ENCODE results near the gene MS4A18. TPM values are rescaled to one million over a fixed set of nuclear protein-coding genes. Genes with fewer than 3 reads are reported as not detected.
"Not testable (repeated sequence)": the region's sequence is repeated elsewhere in the genome, so short reads cannot be mapped to it uniquely, and the experiment has no call there.

MS4A18 gene
- not detected for total RNA-seq

GRCh38 chr11:60724420-60724819, at the start of gene MS4A18:
Gene MS4A18, plus strand, starts transcription at chr11:60724720.
- H3K27me3 ChIP-seq (ENCODE audit: control insufficient read depth in 3 of 3, insufficient read depth in 3 of 3, low read length in 3 of 3): peaks cover 0 to 5% (median 0%) of the 10 kb centered on the region in 3 donors
- H3K9ac ChIP-seq (ENCODE audit: low read depth in 1 of 3, low read length in 3 of 3): no peak within 1 kb of the TSS
- H3K36me3 ChIP-seq (ENCODE audit: control insufficient read depth in 3 of 3, insufficient read depth in 3 of 3, low read length in 3 of 3): no peaks in the 10 kb centered on the region
- H3K4me3 ChIP-seq (ENCODE audit: low read length in 3 of 3): no peak within 1 kb of the TSS
- H3K9me3 ChIP-seq (ENCODE audit: control insufficient read depth in 3 of 3, low read length in 3 of 3): no peaks in the 10 kb centered on the region
- H3K4me1 ChIP-seq (ENCODE audit: control insufficient read depth in 3 of 3, insufficient read depth in 3 of 3, low read length in 3 of 3): no peaks in the 10 kb centered on the region
- no peak within 1 kb of the TSS for H3K27ac ChIP-seq (ENCODE audit: low read depth, low read length)

DNA sequence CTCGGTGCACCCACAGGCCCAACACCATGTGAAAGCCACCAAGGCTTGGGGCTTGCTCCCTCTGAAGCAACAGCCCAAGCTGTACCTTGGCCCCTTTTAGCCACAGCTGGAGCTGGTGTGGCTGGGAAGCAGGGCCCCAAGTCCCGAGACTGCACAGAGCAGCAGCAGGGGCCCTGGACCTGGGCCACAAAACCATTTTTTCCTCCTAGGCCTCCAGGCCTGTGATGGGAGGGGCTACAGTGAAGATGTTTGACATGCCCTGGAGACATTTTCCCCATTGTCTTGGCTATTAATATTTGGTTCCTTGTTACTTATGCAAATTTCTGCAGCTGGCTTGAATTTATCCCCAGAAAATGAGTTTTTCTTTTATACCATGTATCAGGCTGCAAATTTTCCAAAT, 46.3 kb upstream of the MS4A18 start:
- H3K9me3 ChIP-seq (ENCODE audit: control insufficient read depth in 3 of 3, low read length in 3 of 3); H3K9ac ChIP-seq (ENCODE audit: low read depth in 1 of 3, low read length in 3 of 3): not testable (repeated sequence)

DNA sequence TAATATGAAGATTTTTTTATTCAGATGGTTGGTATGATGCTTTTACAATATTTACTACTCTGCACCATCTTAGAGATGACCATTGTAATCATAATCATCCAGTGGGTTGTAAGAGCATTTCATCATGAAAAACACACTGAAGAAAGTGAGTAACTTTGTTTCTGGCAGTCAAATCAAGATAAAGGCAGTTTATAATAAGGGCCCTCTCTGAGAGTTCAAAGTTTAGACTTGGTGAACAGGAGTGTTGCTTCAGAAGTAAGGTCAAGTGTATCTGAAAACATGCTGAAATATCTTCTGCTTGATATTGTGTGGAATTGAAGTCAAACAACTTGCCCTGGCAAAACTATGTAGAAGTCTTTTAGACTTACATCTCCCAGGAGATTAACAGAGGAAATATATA, 44.6 kb upstream of the MS4A18 start:
- Histone ChIP-seq H3K4me3 (ENCODE audit: low read length in 3 of 3) (no peak overlapping the region), H3K27me3 (ENCODE audit: control insufficient read depth in 3 of 3, insufficient read depth in 3 of 3, low read length in 3 of 3) (no peaks in the 10 kb centered on the region), H3K36me3 (ENCODE audit: control insufficient read depth in 3 of 3, insufficient read depth in 3 of 3, low read length in 3 of 3) (no peaks in the 10 kb centered on the region), H3K27ac (ENCODE audit: low read depth, low read length) (no peak overlapping the region), H3K9me3 (ENCODE audit: control insufficient read depth in 3 of 3, low read length in 3 of 3) (peaks cover 0 to 5% (median 4%) of the 10 kb centered on the region in 3 donors), H3K9ac (ENCODE audit: low read depth in 1 of 3, low read length in 3 of 3) (no peak overlapping the region), H3K4me1 (ENCODE audit: control insufficient read depth in 3 of 3, insufficient read depth in 3 of 3, low read length in 3 of 3) (no peaks in the 10 kb centered on the region)

More for the DNA sequence above, 46.3 kb upstream of the MS4A18 start:
- H3K27ac ChIP-seq (ENCODE audit: low read depth, low read length); H3K4me1 ChIP-seq (ENCODE audit: control insufficient read depth in 3 of 3, insufficient read depth in 3 of 3, low read length in 3 of 3); H3K4me3 ChIP-seq (ENCODE audit: low read length in 3 of 3); H3K27me3 ChIP-seq (ENCODE audit: control insufficient read depth in 3 of 3, insufficient read depth in 3 of 3, low read length in 3 of 3); H3K36me3 ChIP-seq (ENCODE audit: control insufficient read depth in 3 of 3, insufficient read depth in 3 of 3, low read length in 3 of 3): not testable (repeated sequence)

GRCh38 chr11:60680455-60681119, 43.9 kb upstream of the MS4A18 start:
- Histone ChIP-seq H3K9me3 (ENCODE audit: control insufficient read depth in 3 of 3, low read length in 3 of 3) (peaks cover 0 to 5% (median 4%) of the 10 kb centered on the region in 3 donors), H3K9ac (ENCODE audit: low read depth in 1 of 3, low read length in 3 of 3) (no peak overlapping the region), H3K4me3 (ENCODE audit: low read length in 3 of 3) (no peak overlapping the region), H3K27me3 (ENCODE audit: control insufficient read depth in 3 of 3, insufficient read depth in 3 of 3, low read length in 3 of 3) (no peaks in the 10 kb centered on the region), H3K36me3 (ENCODE audit: control insufficient read depth in 3 of 3, insufficient read depth in 3 of 3, low read length in 3 of 3) (no peaks in the 10 kb centered on the region), H3K27ac (ENCODE audit: low read depth, low read length) (no peak overlapping the region), H3K4me1 (ENCODE audit: control insufficient read depth in 3 of 3, insufficient read depth in 3 of 3, low read length in 3 of 3) (no peaks in the 10 kb centered on the region)

DNA sequence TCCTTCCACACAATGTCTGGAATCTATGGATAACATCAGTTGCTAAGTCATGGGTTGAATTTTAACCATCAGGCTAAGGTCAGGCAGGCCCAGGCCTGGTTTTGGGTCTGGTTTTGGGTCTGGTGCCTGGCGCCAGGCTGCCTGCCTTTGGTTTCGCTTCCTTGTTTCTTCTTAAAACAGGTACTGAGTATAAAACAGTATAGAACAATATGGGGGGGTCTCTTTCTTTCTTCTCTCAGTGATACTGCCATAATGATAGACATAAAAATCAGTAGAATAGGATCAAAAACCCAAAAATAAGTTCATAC, 40.0 kb upstream of the MS4A18 start:
- H3K27me3 ChIP-seq (ENCODE audit: control insufficient read depth in 3 of 3, insufficient read depth in 3 of 3, low read length in 3 of 3); H3K9me3 ChIP-seq (ENCODE audit: control insufficient read depth in 3 of 3, low read length in 3 of 3); H3K4me3 ChIP-seq (ENCODE audit: low read length in 3 of 3): not testable (repeated sequence)

DNA sequence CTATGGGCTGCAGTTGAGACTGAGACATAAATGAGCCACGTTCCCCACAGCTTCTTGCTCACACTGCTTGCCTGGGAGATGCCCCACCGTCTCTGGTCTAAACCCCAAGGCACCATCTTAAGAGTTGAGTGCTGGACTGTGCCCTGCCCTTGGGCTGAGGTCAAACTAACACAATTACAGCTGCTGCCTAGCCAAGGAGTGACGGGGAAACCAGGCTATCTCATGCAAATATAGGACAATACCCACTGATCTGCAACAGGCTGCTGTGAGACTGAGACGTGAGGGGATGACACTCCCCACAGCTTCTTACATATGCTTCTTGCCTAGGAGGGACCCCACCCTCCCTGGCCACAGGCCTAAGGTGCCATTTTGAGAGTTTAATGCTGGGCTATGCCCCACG, 32.9 kb upstream of the MS4A18 start:
- Histone ChIP-seq H3K4me1 (ENCODE audit: control insufficient read depth in 3 of 3, insufficient read depth in 3 of 3, low read length in 3 of 3) (no peaks in the 10 kb centered on the region), H3K9me3 (ENCODE audit: control insufficient read depth in 3 of 3, low read length in 3 of 3) (no peaks in the 10 kb centered on the region), H3K36me3 (ENCODE audit: control insufficient read depth in 3 of 3, insufficient read depth in 3 of 3, low read length in 3 of 3) (peaks cover 0 to 2% (median 0%) of the 10 kb centered on the region in 3 donors), H3K27me3 (ENCODE audit: control insufficient read depth in 3 of 3, insufficient read depth in 3 of 3, low read length in 3 of 3) (no peaks in the 10 kb centered on the region), H3K4me3 (ENCODE audit: low read length in 3 of 3) (no peak overlapping the region), H3K27ac (ENCODE audit: low read depth, low read length) (no peak overlapping the region), H3K9ac (ENCODE audit: low read depth in 1 of 3, low read length in 3 of 3) (no peak overlapping the region)

More for the DNA sequence above, 40.0 kb upstream of the MS4A18 start:
- H3K27ac ChIP-seq (ENCODE audit: low read depth, low read length); H3K36me3 ChIP-seq (ENCODE audit: control insufficient read depth in 3 of 3, insufficient read depth in 3 of 3, low read length in 3 of 3); H3K4me1 ChIP-seq (ENCODE audit: control insufficient read depth in 3 of 3, insufficient read depth in 3 of 3, low read length in 3 of 3); H3K9ac ChIP-seq (ENCODE audit: low read depth in 1 of 3, low read length in 3 of 3): not testable (repeated sequence)

DNA sequence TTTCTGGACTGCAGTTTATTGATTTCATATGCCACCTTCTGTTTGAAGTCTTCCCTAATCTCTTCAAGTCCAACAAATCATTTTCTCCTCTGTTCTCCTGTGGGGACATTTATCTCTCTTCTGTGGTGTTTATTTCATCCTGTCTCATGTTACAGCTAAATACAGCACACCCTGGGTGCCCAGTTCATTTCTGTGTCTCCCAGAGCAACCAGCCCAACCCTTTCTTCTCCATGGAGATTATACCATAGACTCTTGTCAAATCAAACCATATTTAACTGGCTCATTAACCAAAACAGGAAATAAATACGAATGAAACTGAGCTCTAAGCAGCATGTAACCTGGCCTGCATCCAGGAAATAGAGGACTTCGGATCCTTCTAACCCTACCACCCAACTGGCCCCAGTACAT, 25.2 kb upstream of the MS4A18 start, which contains the start of gene MS4A8:
TSS of gene MS4A8 (plus strand) at position 329 of the 408 bp plus-strand sequence. CDS start 1,249 bp downstream, outside the sequence.
- Histone ChIP-seq H3K9me3 (ENCODE audit: control insufficient read depth in 3 of 3, low read length in 3 of 3) (no peaks in the 10 kb centered on the region), H3K9ac (ENCODE audit: low read depth in 1 of 3, low read length in 3 of 3) (peak within 1 kb of the TSS in 1 of 3 donors; percentile 34), H3K4me3 (ENCODE audit: low read length in 3 of 3) (peak within 1 kb of the TSS in 1 of 3 donors; percentile 25), H3K36me3 (ENCODE audit: control insufficient read depth in 3 of 3, insufficient read depth in 3 of 3, low read length in 3 of 3) (no peaks in the 10 kb centered on the region), H3K27me3 (ENCODE audit: control insufficient read depth in 3 of 3, insufficient read depth in 3 of 3, low read length in 3 of 3) (no peaks in the 10 kb centered on the region), H3K4me1 (ENCODE audit: control insufficient read depth in 3 of 3, insufficient read depth in 3 of 3, low read length in 3 of 3) (peaks cover 0 to 13% (median 0%) of the 10 kb centered on the region in 3 donors), H3K27ac (ENCODE audit: low read depth, low read length) (peak within 1 kb of the TSS; percentile 3)

GRCh38 chr11:60699936-60700335, 24.6 kb upstream of the MS4A18 start:
- peak overlapping the region in 1 of 3 donors; percentile 34 for H3K9ac ChIP-seq (ENCODE audit: low read depth in 1 of 3, low read length in 3 of 3)

DNA sequence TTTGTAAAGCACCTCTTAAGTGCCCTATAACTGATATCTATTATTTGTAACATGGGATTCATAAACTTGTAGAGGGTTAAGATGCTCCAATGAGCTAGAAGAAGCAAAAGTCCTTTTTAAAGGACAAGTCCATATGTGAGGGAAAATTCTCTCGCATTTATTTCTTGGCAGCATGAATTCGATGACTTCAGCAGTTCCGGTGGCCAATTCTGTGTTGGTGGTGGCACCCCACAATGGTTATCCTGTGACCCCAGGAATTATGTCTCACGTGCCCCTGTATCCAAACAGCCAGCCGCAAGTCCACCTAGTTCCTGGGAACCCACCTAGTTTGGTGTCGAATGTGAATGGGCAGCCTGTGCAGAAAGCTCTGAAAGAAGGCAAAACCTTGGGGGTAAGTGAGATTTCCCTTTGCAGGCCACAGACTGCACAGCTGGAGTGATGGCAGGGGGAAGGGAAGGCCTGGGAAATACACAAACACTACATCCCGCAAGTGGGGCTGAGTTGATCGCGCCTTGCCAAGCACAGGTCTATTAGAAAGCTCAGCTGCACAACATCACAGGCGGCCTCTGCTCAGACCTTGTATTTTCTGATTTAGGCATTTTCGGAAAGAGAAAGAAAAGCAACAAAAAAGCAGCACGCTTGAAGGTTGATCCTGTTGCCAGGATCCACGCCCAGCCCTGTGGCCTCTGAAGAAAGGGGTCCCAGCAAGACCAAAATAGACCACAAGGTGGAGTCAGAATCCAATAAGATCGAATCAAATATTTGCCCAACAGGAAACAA, 23.6 kb upstream of the MS4A18 start:
- H3K9ac ChIP-seq (ENCODE audit: low read depth in 1 of 3, low read length in 3 of 3): no peak overlapping the region
- H3K27me3 ChIP-seq (ENCODE audit: control insufficient read depth in 3 of 3, insufficient read depth in 3 of 3, low read length in 3 of 3): no peaks in the 10 kb centered on the region
- H3K4me1 ChIP-seq (ENCODE audit: control insufficient read depth in 3 of 3, insufficient read depth in 3 of 3, low read length in 3 of 3): peaks cover 0 to 13% (median 0%) of the 10 kb centered on the region in 3 donors
- no peaks in the 10 kb centered on the region for H3K9me3 ChIP-seq (ENCODE audit: control insufficient read depth in 3 of 3, low read length in 3 of 3)
- H3K4me3 ChIP-seq (ENCODE audit: low read length in 3 of 3): no peak overlapping the region
- H3K36me3 ChIP-seq (ENCODE audit: control insufficient read depth in 3 of 3, insufficient read depth in 3 of 3, low read length in 3 of 3): no peaks in the 10 kb centered on the region
- no peak overlapping the region for H3K27ac ChIP-seq (ENCODE audit: low read depth, low read length)

More at GRCh38 chr11:60699936-60700335, 24.6 kb upstream of the MS4A18 start:
- Histone ChIP-seq H3K27me3 (ENCODE audit: control insufficient read depth in 3 of 3, insufficient read depth in 3 of 3, low read length in 3 of 3) (no peaks in the 10 kb centered on the region), H3K27ac (ENCODE audit: low read depth, low read length) (no peak overlapping the region), H3K4me3 (ENCODE audit: low read length in 3 of 3) (no peak overlapping the region), H3K36me3 (ENCODE audit: control insufficient read depth in 3 of 3, insufficient read depth in 3 of 3, low read length in 3 of 3) (no peaks in the 10 kb centered on the region), H3K9me3 (ENCODE audit: control insufficient read depth in 3 of 3, low read length in 3 of 3) (no peaks in the 10 kb centered on the region), H3K4me1 (ENCODE audit: control insufficient read depth in 3 of 3, insufficient read depth in 3 of 3, low read length in 3 of 3) (peaks cover 0 to 13% (median 0%) of the 10 kb centered on the region in 3 donors)

GRCh38 chr11:60701469-60701818, 23.1 kb upstream of the MS4A18 start:
- H3K9ac ChIP-seq (ENCODE audit: low read depth in 1 of 3, low read length in 3 of 3): no peak overlapping the region
- no peaks in the 10 kb centered on the region for H3K27me3 ChIP-seq (ENCODE audit: control insufficient read depth in 3 of 3, insufficient read depth in 3 of 3, low read length in 3 of 3)
- no peak overlapping the region for H3K4me3 ChIP-seq (ENCODE audit: low read length in 3 of 3)
- no peak overlapping the region for H3K27ac ChIP-seq (ENCODE audit: low read depth, low read length)
- H3K9me3 ChIP-seq (ENCODE audit: control insufficient read depth in 3 of 3, low read length in 3 of 3): no peaks in the 10 kb centered on the region
- peaks cover 0 to 13% (median 0%) of the 10 kb centered on the region in 3 donors for H3K4me1 ChIP-seq (ENCODE audit: control insufficient read depth in 3 of 3, insufficient read depth in 3 of 3, low read length in 3 of 3)
- H3K36me3 ChIP-seq (ENCODE audit: control insufficient read depth in 3 of 3, insufficient read depth in 3 of 3, low read length in 3 of 3): no peaks in the 10 kb centered on the region
